ENCODE results near the gene ZMAT5.
A peak's percentile ranks its signal among the peaks of the same experiment; 100 is the strongest.

Gene ZMAT5

GRCh38 chr22:29691636-29692326, 75.0 kb downstream of the ZMAT5 start:
- no peak for DNase-seq (ENCODE audit: extremely low spot score)
- TF ChIP-seq, protein P1, sequence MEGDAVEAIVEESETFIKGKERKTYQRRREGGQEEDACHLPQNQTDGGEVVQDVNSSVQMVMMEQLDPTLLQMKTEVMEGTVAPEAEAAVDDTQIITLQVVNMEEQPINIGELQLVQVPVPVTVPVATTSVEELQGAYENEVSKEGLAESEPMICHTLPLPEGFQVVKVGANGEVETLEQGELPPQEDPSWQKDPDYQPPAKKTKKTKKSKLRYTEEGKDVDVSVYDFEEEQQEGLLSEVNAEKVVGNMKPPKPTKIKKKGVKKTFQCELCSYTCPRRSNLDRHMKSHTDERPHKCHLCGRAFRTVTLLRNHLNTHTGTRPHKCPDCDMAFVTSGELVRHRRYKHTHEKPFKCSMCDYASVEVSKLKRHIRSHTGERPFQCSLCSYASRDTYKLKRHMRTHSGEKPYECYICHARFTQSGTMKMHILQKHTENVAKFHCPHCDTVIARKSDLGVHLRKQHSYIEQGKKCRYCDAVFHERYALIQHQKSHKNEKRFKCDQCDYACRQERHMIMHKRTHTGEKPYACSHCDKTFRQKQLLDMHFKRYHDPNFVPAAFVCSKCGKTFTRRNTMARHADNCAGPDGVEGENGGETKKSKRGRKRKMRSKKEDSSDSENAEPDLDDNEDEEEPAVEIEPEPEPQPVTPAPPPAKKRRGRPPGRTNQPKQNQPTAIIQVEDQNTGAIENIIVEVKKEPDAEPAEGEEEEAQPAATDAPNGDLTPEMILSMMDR (IDR thresholded peaks at IDR 0.05; ENCODE audit: control extremely low read depth, extremely low read depth, low read depth, missing control alignments): no peak
- ChIA-PET POLR2A (no interaction called here), CTCF (interaction anchor here (1.0 to 3.3 kb wide), 5 partner anchors 13 to 397 kb away, joined by 3 to 11 read pairs (median 5); no protein-coding TSS in a partner anchor)

DNA sequence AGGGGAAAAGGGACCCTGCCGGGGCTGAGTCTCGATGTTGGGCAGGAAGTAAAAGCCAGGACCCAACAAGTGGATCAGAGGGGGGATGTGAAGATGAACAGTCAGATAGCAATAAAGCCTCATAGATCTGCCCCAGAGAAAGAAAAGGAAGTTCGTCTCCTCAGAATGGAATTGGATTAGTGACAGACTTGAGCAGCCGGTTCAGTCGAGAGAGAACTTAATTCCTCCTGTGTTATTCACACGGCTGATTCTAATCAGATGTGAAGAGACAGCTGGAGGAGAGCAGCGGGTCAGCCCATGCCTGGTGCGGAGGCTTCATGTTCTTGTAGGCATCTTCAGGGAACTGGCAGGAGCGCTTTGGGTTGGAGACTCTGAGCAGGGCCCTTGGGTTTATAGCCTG, 76.3 kb downstream of the ZMAT5 start:
- ChIA-PET POLR2A (no interaction called here), CTCF (interaction anchor here (1.2 to 3.4 kb wide), 5 partner anchors 9 to 398 kb away, joined by 3 to 21 read pairs (median 4); no protein-coding TSS in a partner anchor)
- TF ChIP-seq, protein P1 (IDR thresholded peaks at IDR 0.05; ENCODE audit: control extremely low read depth, extremely low read depth, low read depth, missing control alignments): no peak
- DNase-seq (ENCODE audit: extremely low spot score): no peak

GRCh38 chr22:29689880-29690213, 77.0 kb downstream of the ZMAT5 start:
- ChIA-PET CTCF (interaction anchor here (0.9 to 3.4 kb wide), 6 partner anchors 9 to 399 kb away, joined by 3 to 21 read pairs (median 4); no protein-coding TSS in a partner anchor), POLR2A (no interaction called here)
- TF ChIP-seq, protein P1 (IDR thresholded peaks at IDR 0.05; ENCODE audit: control extremely low read depth, extremely low read depth, low read depth, missing control alignments): peak; percentile 43
- DNase-seq (ENCODE audit: extremely low spot score): no peak

GRCh38 chr22:29689206-29689879, 77.5 kb downstream of the ZMAT5 start:
- no peak for DNase-seq (ENCODE audit: extremely low spot score)
- TF ChIP-seq, protein P1 (IDR thresholded peaks at IDR 0.05; ENCODE audit: control extremely low read depth, extremely low read depth, low read depth, missing control alignments): no peak
- POLR2A ChIA-PET: no interaction called here
- CTCF ChIA-PET: interaction anchor here (0.9 to 3.4 kb wide), 6 partner anchors 10 to 399 kb away, joined by 3 to 21 read pairs (median 4); no protein-coding TSS in a partner anchor

DNA sequence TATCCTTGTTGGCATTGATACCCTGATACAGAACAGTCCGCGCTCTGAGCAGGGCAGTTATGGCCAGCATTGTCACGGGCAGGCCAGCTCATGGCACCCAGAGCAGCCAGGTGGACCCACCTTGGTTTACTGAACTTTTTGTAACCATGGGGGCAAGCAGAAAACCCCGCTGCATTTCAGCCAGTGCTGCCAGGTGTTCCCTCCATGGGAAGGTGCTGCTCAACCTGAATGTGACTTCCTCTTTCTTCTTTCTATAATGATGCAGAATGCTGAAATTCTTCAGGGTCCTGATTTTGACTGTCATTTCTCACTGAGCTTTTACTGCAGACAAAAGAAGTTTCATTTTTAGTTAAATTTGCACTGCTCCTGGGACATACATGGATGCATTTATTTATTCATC, 82.6 kb downstream of the ZMAT5 start:
- ChIA-PET CTCF (interaction anchor here (2.2 kb wide), 1 partner anchor 321 kb away, joined by 6 read pairs; no protein-coding TSS in a partner anchor), POLR2A (no interaction called here)
- no peak for DNase-seq (ENCODE audit: extremely low spot score)
- TF ChIP-seq, protein P1 (IDR thresholded peaks at IDR 0.05; ENCODE audit: control extremely low read depth, extremely low read depth, low read depth, missing control alignments): no peak

DNA sequence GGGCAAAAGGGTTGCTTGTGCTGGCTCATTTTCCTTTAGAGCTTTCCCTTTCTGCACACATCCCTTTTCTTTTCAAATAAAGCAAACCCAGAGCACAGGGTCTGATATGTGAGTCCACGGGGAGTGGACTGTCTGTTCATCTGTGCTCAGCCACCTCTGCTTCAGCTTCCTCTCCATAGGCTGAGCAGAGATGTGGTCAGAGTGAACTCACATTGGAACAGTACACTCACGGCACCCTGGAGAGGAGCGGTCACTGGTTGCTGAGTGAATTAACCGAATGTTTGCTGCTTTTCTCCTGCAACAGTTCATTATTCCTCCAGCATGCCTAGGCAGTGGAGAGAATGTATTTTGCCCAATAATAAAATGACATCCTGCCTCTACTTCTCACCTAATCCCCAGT, 83.3 kb downstream of the ZMAT5 start:
- POLR2A ChIA-PET: no interaction called here
- CTCF ChIA-PET: no interaction called here
- no peak for DNase-seq (ENCODE audit: extremely low spot score)
- TF ChIP-seq, protein P1 (IDR thresholded peaks at IDR 0.05; ENCODE audit: control extremely low read depth, extremely low read depth, low read depth, missing control alignments): no peak
